Gastrocnemius medialis (tissue), 4 donors: ENCODE data around the gene IDH3B. TPM values are rescaled to one million over a fixed set of nuclear protein-coding genes. Genes with fewer than 3 reads are reported as not detected.

Source experiments
- ATAC-seq, 2 donors: fragments of 150-250 bp; one replicate each; pipeline ENCODE4 v1.9.1; 2016
- DNase-seq, 2 donors: peaks; one replicate each; pipeline ENCODE4 v3.0.0-alpha.2; 2019
- H3K27ac ChIP-seq, 4 donors: fragments of 200-600 bp; sonication (generic); 1 replicate in 1 of 4; 2 replicates in 3 of 4; pipeline ENCODE4 v1.5.1; 2016 to 2018; ENCODE audit warnings: mild to moderate bottlenecking in 2 of 4, moderate library complexity in 1 of 4
- H3K27me3 ChIP-seq, 3 donors: fragments of 200-600 bp; sonication (generic) in 2 of 3; 1 replicate in 1 of 3; 2 replicates in 2 of 3; pipeline versions ENCODE4 v1.5.1 to v1.6.0; 2016 to 2019; ENCODE audit warnings: mild to moderate bottlenecking in 1 of 3, moderate library complexity in 1 of 3
- H3K36me3 ChIP-seq, 2 donors: fragments of 200-600 bp; sonication (generic) in 1 of 2; one replicate each; pipeline ENCODE4 v1.5.1; 2017 to 2018
- H3K4me1 ChIP-seq, 2 donors: fragments of 200-600 bp; sonication (generic) in 1 of 2; one replicate each; pipeline ENCODE4 v1.5.1; 2016 to 2017; ENCODE audit warnings: mild to moderate bottlenecking in 2 of 2
- H3K4me3 ChIP-seq, 4 donors: fragments of 200-600 bp; sonication (generic) in 3 of 4; 1 replicate in 1 of 4; 2 replicates in 3 of 4; pipeline ENCODE4 v1.5.1; 2016 to 2019; ENCODE audit warnings: mild to moderate bottlenecking in 2 of 4
- H3K9me3 ChIP-seq, 3 donors: fragments of 200-600 bp; sonication (generic) in 2 of 3; 1 replicate in 1 of 3; 2 replicates in 2 of 3; pipeline ENCODE4 v1.5.1; 2016 to 2019
- POLR2A ChIP-seq, 2 donors: fragments of 450-650 bp; IDR thresholded peaks; one replicate each; pipeline ENCODE4 v1.6.1; 2017; ENCODE audit warnings: antibody characterized with exemption in 2 of 2, mild to moderate bottlenecking in 2 of 2, moderate library complexity in 2 of 2
- in situ Hi-C, 4 donors: fragments of 200-750 bp; cut with MboI; loops; one replicate each; pipeline versions ENCODE4 v1.15.0 to v1.8.0; 2017; ENCODE audit warnings: low sequenced_read_pairs in 4 of 4
- intact Hi-C: fragments of 100-400 bp; cut with DNase I; formaldehyde crosslinking; loops from one replicate; pipeline ENCODE4 v1.15.1; 2023; ENCODE audit warnings: low total_unique reads
- total RNA-seq, 4 donors: library from RNA; depleted of rRNA; stranded (reverse); fragments of >200 nt; gene quantifications; one replicate each; pipeline versions ENCODE4 v1.1.0 to v1.2.3, GENCODE V29; 2016
- TF ChIP-seq, protein P1 (sequence below), 5 experiments: fragments of 450-650 bp in 3 of 5; fragments of 200-600 bp in 2 of 5; sonication (generic) in 2 of 5; IDR thresholded peaks in 4 of 5; conservative IDR thresholded peaks in 1 of 5; 1 replicate in 4 of 5; 2 replicates in 1 of 5; pipeline ENCODE4 v1.5.1; 2016 to 2019; ENCODE audit warnings: antibody characterized with exemption in 5 of 5, mild to moderate bottlenecking in 3 of 5, moderate library complexity in 3 of 5

IDH3B gene
- total RNA-seq, 4 donors from 2014 or later, result 95.5 to 176 (median 136) TPM

DNA sequence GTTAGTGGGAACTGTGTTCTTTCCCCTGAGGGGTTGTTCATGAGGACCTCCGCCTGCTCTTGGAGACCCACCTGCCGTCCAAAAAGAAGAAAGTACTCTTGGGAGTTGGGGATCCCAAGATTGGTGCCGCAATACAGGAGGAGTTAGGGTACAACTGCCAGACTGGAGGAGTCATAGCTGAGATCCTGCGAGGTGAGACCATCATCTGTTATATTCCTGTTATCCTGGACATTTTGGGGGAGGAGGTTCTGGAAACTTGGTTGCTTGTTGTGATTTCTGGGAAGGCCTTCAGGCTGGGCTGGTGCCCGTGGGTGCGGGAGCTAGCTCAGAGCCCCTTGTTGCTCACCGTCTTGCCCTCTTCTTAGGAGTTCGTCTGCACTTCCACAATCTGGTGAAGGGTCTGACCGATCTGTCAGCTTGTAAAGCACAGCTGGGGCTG is 9.6 kb downstream of the IDH3B start:
- Histone ChIP-seq H3K4me1 (peaks cover 17 to 21% of the 10 kb centered on the region in 2 donors), H3K27me3 (no peaks in the 10 kb centered on the region), H3K4me3 (peak overlapping the region in 1 of 4 donors; percentile 84), H3K36me3 (peaks cover 0 to 59% of the 10 kb centered on the region in 2 donors), H3K27ac (no peak overlapping the region), H3K9me3 (no peaks in the 10 kb centered on the region)
- DNase-seq (no peak), ATAC-seq (no peak)
- in situ Hi-C loops, result loop anchor here in 2 of 4 donors (10.0 to 25.0 kb wide), 2 partner anchors 140 to 208 kb away; partner anchors contain the start of gene PTPRA (in 1 of the 2)
- TF ChIP-seq POLR2A (IDR thresholded peaks at IDR 0.05), result no peak
- TF ChIP-seq, protein P1, sequence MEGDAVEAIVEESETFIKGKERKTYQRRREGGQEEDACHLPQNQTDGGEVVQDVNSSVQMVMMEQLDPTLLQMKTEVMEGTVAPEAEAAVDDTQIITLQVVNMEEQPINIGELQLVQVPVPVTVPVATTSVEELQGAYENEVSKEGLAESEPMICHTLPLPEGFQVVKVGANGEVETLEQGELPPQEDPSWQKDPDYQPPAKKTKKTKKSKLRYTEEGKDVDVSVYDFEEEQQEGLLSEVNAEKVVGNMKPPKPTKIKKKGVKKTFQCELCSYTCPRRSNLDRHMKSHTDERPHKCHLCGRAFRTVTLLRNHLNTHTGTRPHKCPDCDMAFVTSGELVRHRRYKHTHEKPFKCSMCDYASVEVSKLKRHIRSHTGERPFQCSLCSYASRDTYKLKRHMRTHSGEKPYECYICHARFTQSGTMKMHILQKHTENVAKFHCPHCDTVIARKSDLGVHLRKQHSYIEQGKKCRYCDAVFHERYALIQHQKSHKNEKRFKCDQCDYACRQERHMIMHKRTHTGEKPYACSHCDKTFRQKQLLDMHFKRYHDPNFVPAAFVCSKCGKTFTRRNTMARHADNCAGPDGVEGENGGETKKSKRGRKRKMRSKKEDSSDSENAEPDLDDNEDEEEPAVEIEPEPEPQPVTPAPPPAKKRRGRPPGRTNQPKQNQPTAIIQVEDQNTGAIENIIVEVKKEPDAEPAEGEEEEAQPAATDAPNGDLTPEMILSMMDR (IDR thresholded peaks at IDR 0.05 in 4 of 5, conservative IDR thresholded peaks at IDR 0.05 in 1 of 5), result no peak
- intact Hi-C loops, result loop anchor here (5.0 to 10.0 kb wide), 3 partner anchors 188 to 552 kb away; partner anchors contain the start of genes PCED1A, PTPRA, STK35 and VPS16

DNA sequence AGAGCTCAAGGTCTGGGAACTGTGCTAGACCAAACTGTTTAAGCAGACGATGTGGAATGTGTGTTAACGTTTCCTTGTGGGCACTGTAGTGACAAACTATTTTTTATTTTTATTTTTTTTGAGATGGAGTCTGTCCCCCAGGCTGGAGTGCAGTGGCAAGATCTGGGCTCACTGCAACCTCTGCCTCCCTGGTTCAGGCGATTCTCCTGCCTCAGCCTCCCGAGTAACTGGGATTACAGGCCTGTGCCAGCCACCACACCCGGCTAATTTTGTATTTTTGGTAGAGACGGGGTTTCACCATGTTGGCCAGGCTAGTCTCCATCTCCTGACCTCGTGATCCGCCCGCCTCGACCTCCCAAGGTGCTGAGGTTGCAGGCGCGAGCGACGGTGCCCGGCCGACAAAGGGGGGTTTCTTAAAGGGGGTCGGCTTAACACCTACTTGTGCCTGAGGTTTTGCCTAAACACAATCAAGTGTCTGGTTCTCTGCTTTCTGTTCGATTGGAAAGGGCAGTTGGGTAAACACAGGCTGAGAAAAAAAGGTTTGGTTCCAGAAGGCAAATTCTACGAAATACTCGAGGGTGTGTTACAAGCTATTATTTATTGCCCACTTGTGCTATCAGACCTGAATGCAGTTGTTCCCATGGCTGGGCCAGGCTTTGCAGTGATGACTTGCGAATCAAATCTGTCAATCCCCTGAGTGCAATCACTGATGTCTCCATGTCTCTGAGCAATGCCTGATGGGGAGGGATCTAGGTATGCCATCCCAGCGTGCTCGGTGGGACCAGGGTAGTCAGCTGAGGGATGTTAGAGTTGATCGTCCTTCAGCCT is 10.2 kb downstream of the IDH3B start:
- H3K9me3 ChIP-seq, result no peaks in the 10 kb centered on the region
- peaks cover 0 to 53% of the 10 kb centered on the region in 2 donors for H3K36me3 ChIP-seq
- intact Hi-C loops (loop anchor here (2.0 to 10.0 kb wide), 4 partner anchors 183 to 551 kb away; partner anchors contain the start of genes PCED1A, PTPRA, SNRPB and STK35), in situ Hi-C loops (loop anchor here in 2 of 4 donors (10.0 to 25.0 kb wide), 2 partner anchors 139 to 209 kb away; partner anchors contain the start of gene PTPRA (in 1 of the 2))
- peaks cover 17 to 21% of the 10 kb centered on the region in 2 donors for H3K4me1 ChIP-seq
- no peak for TF ChIP-seq POLR2A (IDR thresholded peaks at IDR 0.05)
- TF ChIP-seq, protein P1 (IDR thresholded peaks at IDR 0.05 in 4 of 5, conservative IDR thresholded peaks at IDR 0.05 in 1 of 5), result no peak
- H3K27ac ChIP-seq, result peak overlapping the region; percentile 91 to 97 (median 94)
- H3K27me3 ChIP-seq, result no peaks in the 10 kb centered on the region
- no peak for ATAC-seq
- no peak for DNase-seq
- peak overlapping the region; percentile 84 to 96 (median 90) for H3K4me3 ChIP-seq

DNA sequence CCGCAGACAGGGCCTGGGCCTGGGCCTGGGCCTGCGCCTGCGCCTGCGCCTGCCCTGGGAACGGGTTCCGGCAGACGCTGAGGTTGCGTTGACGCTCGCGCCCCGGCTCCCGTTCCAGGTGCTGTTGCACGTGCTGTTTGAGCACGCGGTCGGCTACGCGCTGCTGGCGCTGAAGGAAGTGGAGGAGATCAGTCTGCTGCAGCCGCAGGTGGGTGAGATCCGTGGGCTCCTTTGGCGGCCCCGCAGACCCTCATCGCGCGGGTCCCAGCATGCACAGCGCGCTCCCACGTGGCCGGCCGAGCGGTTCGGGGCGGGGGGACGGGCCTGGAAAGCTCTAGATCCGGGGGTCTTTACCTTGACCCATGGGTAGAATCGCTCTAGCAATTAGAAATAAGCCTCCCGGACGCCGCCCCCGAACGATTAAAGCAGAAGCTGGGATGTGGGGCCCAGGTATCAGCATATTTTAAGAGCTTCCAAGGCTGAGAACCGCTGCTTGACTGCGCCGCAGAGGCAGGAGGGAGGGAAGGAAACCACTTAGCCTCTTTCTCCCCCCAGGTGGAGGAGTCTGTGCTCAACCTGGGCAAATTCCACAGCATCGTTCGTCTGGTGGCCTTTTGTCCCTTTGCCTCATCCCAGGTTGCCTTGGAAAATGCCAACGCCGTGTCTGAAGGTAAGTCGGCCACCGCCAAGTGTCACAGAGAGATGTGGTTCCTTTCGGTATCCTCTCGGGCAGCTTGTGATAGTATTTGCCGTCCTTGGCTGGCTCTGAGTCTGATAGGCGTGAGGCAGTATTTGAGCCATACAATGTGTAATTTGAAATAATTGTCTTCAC is 11.1 kb downstream of the IDH3B start:
- Histone ChIP-seq H3K4me1 (peaks cover 17 to 21% of the 10 kb centered on the region in 2 donors), H3K4me3 (peak overlapping the region; percentile 84 to 96 (median 90)), H3K27ac (peak overlapping the region; percentile 91 to 97 (median 94)), H3K9me3 (no peaks in the 10 kb centered on the region), H3K27me3 (no peaks in the 10 kb centered on the region), H3K36me3 (peaks cover 0 to 45% of the 10 kb centered on the region in 2 donors)
- in situ Hi-C loops (loop anchor here in 2 of 4 donors (10.0 to 25.0 kb wide), 2 partner anchors 138 to 209 kb away; partner anchors contain the start of gene PTPRA (in 1 of the 2)), intact Hi-C loops (loop anchor here (1.0 to 10.0 kb wide), 5 partner anchors 11 to 551 kb away; partner anchors contain the start of genes IDH3B, PCED1A, PTPRA and SNRPB)
- TF ChIP-seq, protein P1 (IDR thresholded peaks at IDR 0.05 in 4 of 5, conservative IDR thresholded peaks at IDR 0.05 in 1 of 5), result no peak
- peak in 1 of 2 donors; percentile 19 for TF ChIP-seq POLR2A (IDR thresholded peaks at IDR 0.05)
- DNase-seq (peak; percentile 35 to 53), ATAC-seq (peak; percentile 61 to 68)
